Activated B cell treated with CpG ODN at 0.5 μM for 24 hours (primary cell): ENCODE measurements around the gene NCOA1. TPM values are rescaled to one million over a fixed set of nuclear protein-coding genes. Genes with fewer than 3 reads are reported as not detected.

ENCODE experiments used
- ATAC-seq: fragments of 200-7000 bp; cut with Tn5 transposase; one replicate; pipeline ENCODE4 v1.10.0; 2021; ENCODE audit warnings: low read depth, mild to moderate bottlenecking, moderate library complexity
- CTCF ChIA-PET: fragments of 350-600 bp; sonication (Branson Sonifier 250); formaldehyde crosslinking; loops from one replicate; lab custom pipeline; 2021; ENCODE audit warnings: antibody characterized with exemption; lab: Charles Lee
- POLR2A ChIA-PET: fragments of 350-600 bp; sonication (Branson Sonifier 250); formaldehyde crosslinking; loops from one replicate; lab custom pipeline; 2021; ENCODE audit warnings: antibody characterized with exemption; lab: Charles Lee
- DNase-seq: peaks from one replicate; pipeline ENCODE4 v3.0.0; 2022
- H3K27ac Mint-ChIP-seq: one replicate; pipeline ENCODE4 v1.8.0; 2020; ENCODE audit warnings: mixed read lengths
- H3K27me3 Mint-ChIP-seq: one replicate; pipeline ENCODE4 v1.8.0; 2021; ENCODE audit warnings: mixed read lengths
- H3K36me3 Mint-ChIP-seq: one replicate; pipeline ENCODE4 v1.8.0; 2021; ENCODE audit warnings: low read depth, mixed read lengths
- H3K4me1 Mint-ChIP-seq: one replicate; pipeline ENCODE4 v1.8.0; 2021; ENCODE audit warnings: mixed read lengths
- H3K4me3 Mint-ChIP-seq: one replicate; pipeline ENCODE4 v1.8.0; 2020; ENCODE audit warnings: mild to moderate bottlenecking, mixed read lengths
- H3K9me3 Mint-ChIP-seq: one replicate; pipeline ENCODE4 v1.8.0; 2020; ENCODE audit warnings: mixed read lengths
- intact Hi-C: fragments of 100-400 bp; cut with micrococcal nuclease; formaldehyde crosslinking; loops from one replicate; pipeline ENCODE4 v1.15.1; 2024
- total RNA-seq: library from RNA; stranded (reverse); gene quantifications from 2 replicates; pipeline ENCODE4 v1.2.3, GENCODE V29; 2022
- TF ChIP-seq, protein P1 (sequence below): fragments of 200-600 bp; IDR thresholded peaks from one replicate; pipeline ENCODE4 v1.8.0; 2022; ENCODE audit warnings: antibody characterized with exemption, mild to moderate bottlenecking

NCOA1 gene
- total RNA-seq, 1 donor from 2014 or later: 49.5 TPM

DNA sequence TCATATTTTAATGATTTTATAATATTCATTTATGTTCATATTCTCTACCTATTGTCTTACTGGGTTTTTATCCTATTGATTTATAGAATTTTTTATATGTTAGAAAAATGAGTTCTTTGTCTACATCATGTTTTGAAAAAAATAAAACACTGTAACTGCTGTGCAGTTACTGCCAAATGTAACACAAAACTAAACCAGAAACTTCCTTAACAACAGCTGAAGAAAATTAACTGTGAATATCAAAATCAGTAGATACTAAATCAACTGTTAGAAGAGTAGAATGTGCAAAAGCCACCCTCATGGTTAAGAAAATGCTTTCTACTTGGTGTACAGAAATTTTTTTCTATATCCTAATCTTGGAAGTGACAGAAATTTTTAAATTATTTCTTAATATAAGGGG, 232.6 kb downstream of the NCOA1 start:
- TF ChIP-seq, protein P1, sequence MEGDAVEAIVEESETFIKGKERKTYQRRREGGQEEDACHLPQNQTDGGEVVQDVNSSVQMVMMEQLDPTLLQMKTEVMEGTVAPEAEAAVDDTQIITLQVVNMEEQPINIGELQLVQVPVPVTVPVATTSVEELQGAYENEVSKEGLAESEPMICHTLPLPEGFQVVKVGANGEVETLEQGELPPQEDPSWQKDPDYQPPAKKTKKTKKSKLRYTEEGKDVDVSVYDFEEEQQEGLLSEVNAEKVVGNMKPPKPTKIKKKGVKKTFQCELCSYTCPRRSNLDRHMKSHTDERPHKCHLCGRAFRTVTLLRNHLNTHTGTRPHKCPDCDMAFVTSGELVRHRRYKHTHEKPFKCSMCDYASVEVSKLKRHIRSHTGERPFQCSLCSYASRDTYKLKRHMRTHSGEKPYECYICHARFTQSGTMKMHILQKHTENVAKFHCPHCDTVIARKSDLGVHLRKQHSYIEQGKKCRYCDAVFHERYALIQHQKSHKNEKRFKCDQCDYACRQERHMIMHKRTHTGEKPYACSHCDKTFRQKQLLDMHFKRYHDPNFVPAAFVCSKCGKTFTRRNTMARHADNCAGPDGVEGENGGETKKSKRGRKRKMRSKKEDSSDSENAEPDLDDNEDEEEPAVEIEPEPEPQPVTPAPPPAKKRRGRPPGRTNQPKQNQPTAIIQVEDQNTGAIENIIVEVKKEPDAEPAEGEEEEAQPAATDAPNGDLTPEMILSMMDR: no peak
- Mint-ChIP-seq H3K27me3 (no peaks in the 10 kb centered on the region), H3K9me3 (no peaks in the 10 kb centered on the region), H3K27ac (no peak overlapping the region), H3K4me1 (peaks cover 29% of the 10 kb centered on the region), H3K4me3 (no peak overlapping the region), H3K36me3 (peaks cover 31% of the 10 kb centered on the region)
- DNase-seq: no peak
- ChIA-PET CTCF (no interaction called here), POLR2A (interaction anchor here (1.3 to 2.0 kb wide), 2 partner anchors 69 to 233 kb away, joined by 6 to 10 read pairs; partner anchors contain the start of genes CENPO, NCOA1 and PTRHD1)
- ATAC-seq: no peak
- intact Hi-C loops: loop anchor here (5.0 kb wide), 2 partner anchors 231 to 554 kb away; partner anchors contain the start of gene NCOA1

DNA sequence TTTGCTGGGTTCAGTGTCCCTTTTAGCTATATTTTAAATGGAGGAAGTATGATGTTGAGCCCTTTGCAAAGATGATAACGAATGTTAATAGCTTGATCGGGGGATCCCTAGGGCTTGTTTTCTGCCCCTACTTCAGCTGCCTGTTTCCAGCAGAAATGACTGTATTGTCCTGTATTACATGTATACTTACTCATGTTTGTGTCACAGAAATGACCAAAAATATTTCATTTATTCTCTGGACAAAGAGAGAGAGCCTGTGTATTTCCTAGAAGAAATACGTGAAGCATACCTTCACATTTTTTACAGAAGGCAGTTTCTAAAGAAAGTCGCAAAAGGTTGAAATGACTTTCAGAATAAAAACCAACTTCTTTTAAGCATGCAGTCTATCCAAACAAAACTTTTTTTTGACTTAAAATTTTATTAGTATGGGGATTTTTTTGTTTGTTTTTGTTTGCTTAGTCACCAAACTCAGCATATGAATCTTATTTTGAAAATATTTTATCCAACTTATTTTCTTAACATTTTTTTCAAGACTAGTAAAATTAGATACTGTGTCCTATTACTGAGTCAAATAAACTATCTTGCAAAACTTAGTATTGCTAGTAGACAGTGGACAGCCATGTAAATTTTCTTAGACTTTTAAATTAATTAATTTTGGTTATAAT, 233.2 kb downstream of the NCOA1 start:
- ATAC-seq: no peak
- no peak for DNase-seq
- no peak overlapping the region for H3K27ac Mint-ChIP-seq
- peaks cover 29% of the 10 kb centered on the region for H3K4me1 Mint-ChIP-seq
- H3K36me3 Mint-ChIP-seq: peaks cover 33% of the 10 kb centered on the region
- no peaks in the 10 kb centered on the region for H3K9me3 Mint-ChIP-seq
- H3K4me3 Mint-ChIP-seq: no peak overlapping the region
- TF ChIP-seq, protein P1: no peak
- no peaks in the 10 kb centered on the region for H3K27me3 Mint-ChIP-seq
- CTCF ChIA-PET: no interaction called here
- intact Hi-C loops: loop anchor here (5.0 kb wide), 2 partner anchors 232 to 553 kb away; partner anchors contain the start of gene NCOA1
- POLR2A ChIA-PET: interaction anchor here (1.3 to 2.0 kb wide), 2 partner anchors 69 to 234 kb away, joined by 6 to 10 read pairs; partner anchors contain the start of genes CENPO, NCOA1 and PTRHD1

DNA sequence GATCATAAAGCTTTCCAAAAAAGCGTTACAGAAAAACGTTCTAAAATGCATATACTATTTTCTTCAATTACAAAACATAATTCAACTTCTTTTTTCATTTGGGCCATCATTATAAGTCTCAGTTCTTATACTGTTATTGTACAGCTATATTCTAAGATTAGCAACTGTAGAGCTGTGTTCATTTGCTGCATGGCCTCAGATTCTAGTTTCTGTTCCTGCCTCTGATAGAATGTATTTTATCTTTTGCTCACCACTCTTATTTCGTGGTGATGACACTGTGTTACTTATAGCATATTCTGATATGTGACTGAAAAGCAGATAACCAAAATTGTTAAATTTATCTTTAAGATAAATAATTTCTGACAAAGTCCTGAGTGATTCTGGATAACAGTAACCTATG, 234.9 kb downstream of the NCOA1 start:
- intact Hi-C loops: no loop called here
- ATAC-seq (no peak), DNase-seq (no peak)
- Mint-ChIP-seq H3K36me3 (peaks cover 35% of the 10 kb centered on the region), H3K27ac (no peak overlapping the region), H3K4me3 (no peak overlapping the region), H3K9me3 (no peaks in the 10 kb centered on the region), H3K4me1 (peaks cover 13% of the 10 kb centered on the region), H3K27me3 (no peaks in the 10 kb centered on the region)
- POLR2A ChIA-PET: interaction anchor here (0.7 kb wide), 1 partner anchor 416 kb away, joined by 5 read pairs; no protein-coding TSS in a partner anchor
- TF ChIP-seq, protein P1: no peak
- CTCF ChIA-PET: no interaction called here

DNA sequence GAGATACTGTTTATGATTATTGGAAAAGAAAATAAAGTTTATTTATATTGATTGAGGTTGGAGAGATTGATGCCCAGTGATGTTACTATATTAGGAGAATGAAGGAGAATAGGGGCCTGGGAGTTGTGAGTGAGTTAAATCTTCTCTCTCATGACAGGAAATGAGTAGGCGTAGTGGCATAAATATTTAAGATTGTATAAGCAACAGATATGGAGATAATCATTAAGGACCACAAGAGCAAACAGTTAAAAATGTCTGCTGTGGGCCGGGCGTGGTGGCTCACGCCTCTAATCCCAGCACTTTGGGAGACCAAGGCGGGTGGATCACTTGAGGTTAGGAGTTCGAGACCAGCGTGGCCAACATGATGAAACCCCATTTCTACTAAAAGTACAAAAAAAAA, 239.4 kb downstream of the NCOA1 start:
- DNase-seq (no peak), ATAC-seq (no peak)
- Mint-ChIP-seq H3K27me3 (no peaks in the 10 kb centered on the region), H3K4me1 (no peaks in the 10 kb centered on the region), H3K9me3 (no peaks in the 10 kb centered on the region), H3K27ac (no peak overlapping the region), H3K36me3 (peaks cover 39% of the 10 kb centered on the region), H3K4me3 (no peak overlapping the region)
- POLR2A ChIA-PET: interaction anchor here (0.6 kb wide), 1 partner anchor 235 kb away, joined by 10 read pairs; no protein-coding TSS in a partner anchor
- TF ChIP-seq, protein P1: no peak
- CTCF ChIA-PET: no interaction called here
- intact Hi-C loops: loop anchor here (10.0 kb wide), 1 partner anchor 306 kb away; no protein-coding TSS in a partner anchor

DNA sequence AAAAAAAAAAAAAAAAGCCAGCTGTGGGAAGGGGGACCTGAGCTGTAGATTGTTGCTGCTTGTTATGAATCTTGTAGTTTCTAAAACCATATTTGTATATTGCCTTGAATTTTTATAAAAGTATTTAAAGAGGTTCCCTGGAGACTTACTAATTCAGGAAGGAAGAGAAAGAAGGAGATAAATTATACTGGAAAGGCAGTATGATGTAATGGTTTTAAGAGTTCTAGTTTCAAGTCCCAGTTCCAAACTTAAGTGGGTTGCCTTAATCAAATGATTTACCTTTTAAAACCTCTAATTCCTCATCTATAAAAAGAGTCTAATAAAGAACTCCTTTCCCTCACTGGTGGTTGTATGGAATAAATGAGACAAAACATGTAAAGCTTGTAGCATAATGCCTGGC, 240.0 kb downstream of the NCOA1 start:
- TF ChIP-seq, protein P1: no peak
- Mint-ChIP-seq H3K4me3 (no peak overlapping the region), H3K36me3 (peaks cover 39% of the 10 kb centered on the region), H3K27ac (no peak overlapping the region), H3K27me3 (no peaks in the 10 kb centered on the region), H3K9me3 (no peaks in the 10 kb centered on the region), H3K4me1 (no peaks in the 10 kb centered on the region)
- intact Hi-C loops: loop anchor here (10.0 kb wide), 1 partner anchor 306 kb away; no protein-coding TSS in a partner anchor
- ChIA-PET POLR2A (interaction anchor here (0.6 kb wide), 1 partner anchor 236 kb away, joined by 10 read pairs; no protein-coding TSS in a partner anchor), CTCF (no interaction called here)
- ATAC-seq: no peak
- no peak for DNase-seq
